IPS-NIHi7 (cell line): Measurements from ENCODE around the gene JARID2.
"Not testable (repeated sequence)": the region's sequence is repeated elsewhere in the genome, so short reads cannot be mapped to it uniquely, and the experiment has no call there.

ENCODE experiments used
- DNase-seq: peaks from one replicate; pipeline ENCODE4 v3.0.0; 2012; ENCODE audit warnings: mixed read lengths; ENCODE audit errors: extremely low spot score

The JARID2 gene

DNA sequence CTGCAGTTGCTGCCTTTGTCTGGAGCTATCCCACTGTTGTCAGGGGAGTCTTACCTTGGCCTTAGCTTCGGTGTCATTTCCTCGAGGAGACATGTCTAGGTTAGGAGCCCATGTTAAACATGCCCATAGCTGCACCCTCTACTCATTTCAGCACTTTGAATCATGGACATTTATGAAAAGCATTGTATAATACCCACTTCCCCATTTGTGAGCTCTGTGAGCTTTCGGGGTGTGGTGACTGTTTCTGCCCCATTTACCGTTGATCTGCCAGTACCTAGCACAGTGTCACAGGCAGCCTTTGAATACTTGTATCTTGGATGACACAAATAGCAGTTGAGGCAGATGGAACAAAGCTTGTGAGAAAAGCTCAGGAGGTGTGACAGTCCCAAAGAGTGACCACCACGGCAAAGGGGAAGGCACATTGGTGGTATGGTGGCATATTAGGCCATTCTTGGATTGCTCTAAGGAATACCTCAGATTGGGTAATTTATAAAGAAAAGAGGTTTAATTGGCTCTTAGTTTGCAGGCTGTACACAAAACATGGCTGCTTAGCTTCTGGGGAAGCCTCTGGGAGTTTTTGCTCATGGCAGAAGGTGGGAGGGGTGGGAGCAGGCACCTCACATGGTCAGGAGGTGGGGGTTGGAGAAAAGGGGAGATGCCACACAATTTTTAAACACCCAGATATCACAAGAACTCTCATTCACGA is 42.0 kb downstream of the JARID2 start:
- DNase-seq = no peak

DNA sequence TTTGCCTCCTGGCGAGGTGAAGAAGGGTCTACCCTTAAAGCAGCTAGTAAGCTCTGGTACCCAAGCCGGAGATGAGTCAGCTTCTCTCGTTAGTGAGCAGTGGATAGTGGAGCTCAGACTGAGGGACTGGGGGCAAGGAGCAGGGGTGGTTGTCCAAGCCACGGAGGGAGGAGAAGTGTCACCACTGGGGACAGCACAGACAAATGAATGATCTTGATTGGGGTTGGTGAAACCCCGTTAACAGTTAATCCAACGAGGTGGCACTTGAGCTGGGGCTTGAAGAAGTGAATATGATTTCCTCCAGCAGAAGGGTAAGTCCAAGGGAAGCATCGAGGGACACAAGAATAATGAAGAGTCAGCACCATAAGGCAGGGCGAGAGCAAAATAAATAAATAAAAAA is 43.0 kb downstream of the JARID2 start:
- no peak for DNase-seq

DNA sequence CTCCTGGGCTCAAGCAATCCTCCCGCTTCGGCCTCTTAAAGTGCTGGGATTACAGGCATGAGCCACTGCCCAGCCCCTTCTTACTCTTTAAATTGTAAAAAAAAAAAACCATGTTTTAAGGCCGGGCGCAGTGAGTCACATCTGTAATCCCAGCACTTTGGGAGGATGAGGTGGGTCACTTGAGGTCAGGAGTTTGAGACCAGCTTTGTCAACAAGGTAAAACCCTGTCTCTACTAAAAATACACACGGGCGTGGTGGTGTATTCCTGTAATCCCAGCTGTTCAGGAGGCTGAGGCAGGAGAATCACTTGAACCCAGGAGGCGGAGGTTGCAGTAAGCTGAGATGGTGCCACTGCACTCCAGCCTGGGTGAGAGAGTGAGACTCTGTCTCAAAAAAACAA is 43.6 kb downstream of the JARID2 start:
- not testable (repeated sequence) for DNase-seq

DNA sequence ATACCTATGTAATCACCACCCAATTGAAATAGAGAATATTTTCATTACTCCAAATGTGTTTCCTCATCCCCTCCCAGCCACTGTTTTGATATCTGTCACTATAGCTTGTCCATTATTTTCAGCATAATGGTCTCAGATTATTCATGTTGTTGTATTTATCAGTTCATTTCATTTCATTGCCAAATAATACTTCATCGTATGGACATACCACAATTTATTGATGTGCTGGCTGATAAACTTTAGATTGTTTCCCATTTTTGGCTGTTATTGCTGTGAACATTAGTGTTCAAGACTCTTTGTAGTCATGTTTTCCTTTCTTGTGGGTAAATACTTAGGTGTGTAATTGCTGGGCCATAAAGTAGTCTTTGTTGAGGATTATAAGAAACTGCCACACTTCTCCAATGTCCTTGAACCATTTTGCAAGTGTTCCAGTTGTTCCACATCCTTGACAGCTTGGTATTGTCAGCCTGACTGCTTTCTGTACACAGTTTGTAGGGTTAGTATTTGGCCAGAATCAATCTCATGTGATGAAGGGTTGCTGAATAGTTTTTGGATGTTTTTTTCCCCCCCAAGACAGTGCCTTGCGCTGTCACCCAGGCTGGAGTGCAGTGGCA is 44.3 kb downstream of the JARID2 start:
- DNase-seq = no peak

DNA sequence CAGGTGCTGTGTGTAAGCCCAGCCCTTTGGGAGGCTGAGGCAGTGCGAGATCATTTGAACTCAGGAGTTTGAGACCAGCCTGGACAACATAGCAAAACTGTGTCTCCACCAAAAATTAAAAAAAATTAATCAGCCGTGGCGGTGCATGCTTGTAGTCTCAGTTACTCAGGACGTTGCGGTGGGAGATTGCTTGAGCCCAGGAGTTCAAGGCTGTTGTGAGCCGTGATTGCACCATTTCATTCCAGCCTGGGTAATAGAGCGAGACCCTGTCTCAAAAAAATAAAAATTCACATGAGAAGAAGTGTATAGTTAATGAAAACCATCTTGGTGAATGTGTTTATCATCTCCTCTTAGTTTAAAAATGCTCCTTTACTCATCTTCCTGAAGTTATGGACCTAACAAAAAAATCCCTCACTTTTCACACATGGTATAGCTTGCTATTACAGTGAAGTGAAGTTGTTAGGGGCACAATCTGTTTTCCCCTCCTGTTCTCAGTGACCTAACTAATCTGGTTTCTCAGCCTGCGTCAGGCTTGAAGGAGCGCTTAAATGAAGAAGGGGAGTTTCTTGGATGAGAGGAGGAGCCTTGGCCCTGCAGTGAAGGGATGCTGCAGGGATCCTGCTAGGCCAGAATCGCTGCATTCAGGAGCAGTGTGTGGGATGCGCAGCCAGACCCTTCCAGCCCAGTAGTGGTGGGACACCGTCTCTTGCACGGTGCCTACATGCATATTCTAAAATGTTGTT is 45.3 kb downstream of the JARID2 start:
- DNase-seq = no peak

DNA sequence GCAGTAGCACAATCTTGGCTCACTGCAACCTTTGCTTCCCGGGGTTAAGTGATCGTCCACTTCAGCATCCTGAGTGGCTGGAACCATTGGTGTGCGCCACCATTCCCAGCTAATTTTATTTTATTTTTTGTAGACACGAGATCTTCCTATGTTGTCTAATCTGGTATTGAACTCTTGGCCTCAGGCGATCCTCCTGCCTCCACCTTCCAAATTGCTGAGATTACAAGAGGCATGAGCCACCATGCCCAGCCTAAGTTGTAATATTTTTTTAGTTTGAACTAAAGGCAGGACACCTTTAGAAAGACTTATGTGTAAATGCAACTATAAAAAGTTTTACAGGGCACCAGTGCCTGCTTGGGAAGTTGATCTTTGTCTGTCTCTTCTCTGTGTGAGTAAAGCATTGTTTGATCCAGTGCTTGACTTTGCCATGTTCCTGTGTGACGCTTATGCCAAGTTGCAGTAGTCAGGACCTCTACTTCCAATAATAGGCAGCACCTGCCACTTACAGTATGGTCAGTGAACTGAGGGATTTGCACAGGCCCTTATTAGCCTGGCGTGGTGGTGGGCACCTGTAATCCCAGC is 46.9 kb downstream of the JARID2 start:
- no peak for DNase-seq

DNA sequence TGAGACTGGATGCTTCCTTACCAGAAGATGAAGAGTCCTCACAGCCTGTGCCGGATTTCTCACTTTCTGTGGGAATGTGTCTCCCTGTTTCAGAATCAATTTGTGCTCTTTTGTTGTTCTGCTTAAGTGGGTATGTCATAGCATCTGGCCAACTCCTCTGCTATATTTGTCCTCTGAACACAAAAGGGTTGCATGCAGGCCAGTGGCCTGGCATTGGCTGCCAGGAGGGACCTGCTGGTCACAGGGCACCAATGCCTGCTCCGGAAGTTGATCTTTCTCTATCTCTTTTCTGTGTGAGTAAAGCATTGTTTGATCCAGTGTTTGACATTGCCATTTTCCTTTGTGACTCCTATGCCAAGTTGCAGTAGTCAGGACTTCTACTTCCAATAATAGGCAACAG is 47.8 kb downstream of the JARID2 start:
- no peak for DNase-seq

DNA sequence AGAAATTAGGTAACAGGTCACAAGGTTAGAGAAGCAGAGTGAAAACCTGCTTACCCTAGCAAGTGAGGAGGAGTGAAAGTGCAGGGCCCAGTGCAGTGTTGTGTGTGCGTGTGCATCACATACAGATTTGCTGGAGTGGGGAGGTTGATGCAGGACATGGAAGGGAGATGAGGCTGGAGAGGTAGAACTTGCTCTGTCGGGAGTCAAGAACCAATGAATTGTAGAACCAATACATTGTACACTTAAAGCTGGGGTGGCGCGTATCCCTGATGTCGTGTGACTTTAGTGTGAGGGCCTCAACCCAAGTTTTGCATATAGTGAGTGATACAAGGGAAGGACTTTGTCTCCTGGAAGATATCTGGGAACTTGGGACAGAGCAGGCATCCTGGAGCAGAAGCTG is 48.6 kb downstream of the JARID2 start:
- no peak for DNase-seq

DNA sequence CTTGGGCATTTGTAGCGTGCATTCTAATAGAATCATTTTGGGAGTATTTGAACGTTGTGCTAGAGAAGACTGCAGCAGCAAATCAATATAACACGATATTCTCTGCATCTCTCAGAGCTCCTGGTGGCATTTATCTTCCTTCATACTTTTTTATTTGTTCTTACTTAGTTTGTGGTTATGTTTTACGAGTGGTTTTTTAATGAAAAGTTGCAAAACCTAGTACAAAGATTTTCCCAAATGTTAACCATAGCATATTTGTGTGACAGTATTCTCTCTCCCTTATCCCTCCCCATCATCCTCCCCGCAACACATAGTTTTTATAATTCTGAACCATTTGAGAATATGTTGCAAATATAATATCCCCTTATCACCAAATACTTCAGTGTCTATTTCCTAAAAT is 50.4 kb downstream of the JARID2 start:
- DNase-seq = no peak

DNA sequence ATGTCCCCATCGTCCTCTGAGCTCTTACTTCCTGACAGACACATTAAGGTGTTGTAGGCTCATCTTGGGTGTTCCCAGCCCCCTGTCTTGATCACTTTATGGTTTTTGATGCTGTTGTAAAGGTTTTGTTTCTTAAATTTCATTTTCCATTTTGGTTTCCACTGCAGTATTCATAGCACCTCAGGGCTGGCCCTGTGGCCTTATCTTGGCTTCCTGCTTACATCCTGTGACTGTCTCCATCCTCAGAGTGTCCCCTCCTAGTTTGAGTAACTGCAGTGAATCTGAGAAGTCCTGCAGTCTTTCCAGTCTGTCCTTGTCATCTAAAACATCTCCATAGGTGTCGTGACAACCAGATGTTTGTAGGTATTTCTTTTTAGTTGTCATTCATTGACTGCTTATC is 50.9 kb downstream of the JARID2 start:
- no peak for DNase-seq

DNA sequence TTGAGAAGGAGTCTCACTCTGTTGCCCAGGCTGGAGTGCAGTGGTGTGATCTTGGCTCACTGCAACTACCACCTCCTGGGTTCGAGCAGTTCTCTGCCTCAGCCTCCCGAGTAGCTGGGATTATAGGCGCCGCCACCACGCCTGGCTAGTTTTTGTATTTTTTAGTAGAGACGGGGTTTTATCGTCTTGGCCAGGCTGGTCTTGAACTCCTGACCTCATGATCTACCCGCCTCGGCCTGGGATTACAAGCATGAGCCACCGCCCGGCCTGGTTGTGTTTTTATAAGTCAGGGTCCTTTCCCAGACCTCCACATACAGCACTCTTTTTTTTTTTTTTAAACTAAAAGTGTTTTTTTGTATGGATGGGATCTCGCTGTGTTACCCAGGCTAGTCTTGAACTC is 51.3 kb downstream of the JARID2 start:
- not testable (repeated sequence) for DNase-seq

DNA sequence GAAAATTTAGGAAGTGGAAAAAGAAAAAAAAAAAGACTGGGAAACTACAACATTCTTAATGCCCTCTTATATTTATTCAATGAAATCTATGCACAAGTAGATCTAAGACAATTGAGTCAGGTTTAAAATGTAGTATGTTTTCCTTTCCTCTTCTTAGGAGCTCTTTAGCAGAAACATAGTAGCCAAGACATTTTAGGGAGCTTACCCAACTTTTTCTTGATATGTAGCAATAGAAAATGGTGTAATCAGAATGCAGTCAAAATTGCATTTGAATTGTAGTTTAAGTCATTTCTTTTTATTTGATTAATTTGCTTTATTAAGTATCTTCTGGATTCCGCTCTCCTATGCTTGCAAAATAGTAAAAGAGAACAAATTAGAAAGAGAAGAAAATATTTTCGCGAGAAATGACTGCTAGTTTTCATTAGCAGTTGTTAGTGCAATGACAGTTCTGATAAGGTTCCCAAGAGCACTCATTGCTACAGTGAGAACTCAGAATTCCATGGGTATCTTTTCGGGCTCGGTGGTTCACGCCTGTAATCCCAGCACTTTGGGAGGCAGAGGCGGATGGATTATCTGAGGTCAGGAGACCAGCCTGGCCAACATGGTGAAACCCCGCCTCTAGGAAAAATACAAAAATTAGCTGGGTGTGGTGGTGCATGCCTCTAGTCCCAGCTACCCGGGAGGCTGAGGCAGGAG is 52.2 kb downstream of the JARID2 start:
- DNase-seq = no peak

DNA sequence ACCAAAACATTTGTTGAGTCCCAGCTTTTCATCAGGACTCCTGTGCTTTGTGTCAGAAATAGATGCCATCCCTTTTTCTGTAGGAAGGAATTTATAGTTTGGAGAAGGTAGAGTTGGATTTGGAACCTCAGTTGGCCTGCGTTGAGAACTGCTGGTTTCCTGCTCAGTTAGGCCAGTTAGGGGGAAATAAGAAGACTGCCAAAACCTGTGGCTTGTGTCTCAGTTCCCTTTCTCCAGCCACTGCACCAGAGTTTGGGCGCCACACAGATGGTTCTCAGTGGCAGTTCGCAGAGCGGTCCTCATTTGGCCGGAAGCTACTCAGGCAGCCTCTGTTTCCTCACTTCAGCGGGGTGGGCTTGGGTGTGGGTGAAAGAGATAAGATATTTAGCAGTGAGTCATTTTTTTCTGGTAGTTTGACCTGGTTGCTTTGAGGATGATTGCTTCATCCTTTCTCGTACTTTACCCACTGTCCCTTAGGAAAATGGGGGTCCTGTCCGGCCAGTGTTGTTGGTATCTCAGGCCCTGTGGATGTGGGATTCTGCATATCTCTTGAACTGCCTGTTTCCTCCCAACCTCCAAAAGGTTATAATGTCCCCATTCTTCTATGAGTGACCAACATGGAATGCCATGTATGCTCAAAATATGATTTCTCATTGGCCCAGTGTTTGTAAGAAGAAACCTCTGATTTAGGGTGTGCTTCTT is 53.7 kb downstream of the JARID2 start:
- DNase-seq = no peak

DNA sequence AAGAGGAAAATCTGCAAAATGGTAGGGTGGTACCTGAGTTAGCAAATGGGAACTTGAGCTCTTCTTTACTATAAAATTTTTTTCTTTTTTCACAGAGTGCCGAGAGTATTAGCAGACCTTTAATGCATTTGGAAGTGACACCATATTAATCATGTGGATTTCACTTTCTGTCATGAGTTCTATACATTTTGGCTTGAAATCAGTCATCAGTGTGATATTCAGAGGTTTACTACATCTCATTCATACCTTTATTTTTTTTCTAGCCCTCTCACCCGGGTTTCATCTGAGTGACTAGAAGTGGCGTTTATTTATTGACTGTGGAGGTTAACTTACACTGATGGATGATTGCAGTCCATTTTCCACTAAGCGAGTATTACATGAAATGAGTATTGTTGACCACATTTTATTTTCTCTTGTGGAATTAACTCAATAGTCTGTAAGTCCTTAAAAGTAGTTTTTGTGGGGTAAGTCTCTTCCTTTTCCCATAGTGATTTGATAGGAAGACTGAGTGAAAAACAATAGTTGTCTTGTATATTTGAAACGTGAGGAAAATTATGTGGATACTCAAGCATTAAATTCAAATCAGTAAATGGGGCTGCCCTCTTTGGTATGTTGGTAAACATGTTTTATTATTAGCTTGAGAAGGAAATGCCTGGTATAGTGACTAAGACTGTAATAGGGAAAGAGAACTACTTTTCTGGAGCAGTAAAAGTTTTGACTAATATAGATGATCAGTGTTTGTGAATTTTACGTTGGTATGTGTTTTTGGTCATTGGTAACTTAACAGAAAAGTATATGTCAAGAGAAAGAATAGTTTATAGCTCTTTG is 55.5 kb downstream of the JARID2 start:
- DNase-seq = no peak

DNA sequence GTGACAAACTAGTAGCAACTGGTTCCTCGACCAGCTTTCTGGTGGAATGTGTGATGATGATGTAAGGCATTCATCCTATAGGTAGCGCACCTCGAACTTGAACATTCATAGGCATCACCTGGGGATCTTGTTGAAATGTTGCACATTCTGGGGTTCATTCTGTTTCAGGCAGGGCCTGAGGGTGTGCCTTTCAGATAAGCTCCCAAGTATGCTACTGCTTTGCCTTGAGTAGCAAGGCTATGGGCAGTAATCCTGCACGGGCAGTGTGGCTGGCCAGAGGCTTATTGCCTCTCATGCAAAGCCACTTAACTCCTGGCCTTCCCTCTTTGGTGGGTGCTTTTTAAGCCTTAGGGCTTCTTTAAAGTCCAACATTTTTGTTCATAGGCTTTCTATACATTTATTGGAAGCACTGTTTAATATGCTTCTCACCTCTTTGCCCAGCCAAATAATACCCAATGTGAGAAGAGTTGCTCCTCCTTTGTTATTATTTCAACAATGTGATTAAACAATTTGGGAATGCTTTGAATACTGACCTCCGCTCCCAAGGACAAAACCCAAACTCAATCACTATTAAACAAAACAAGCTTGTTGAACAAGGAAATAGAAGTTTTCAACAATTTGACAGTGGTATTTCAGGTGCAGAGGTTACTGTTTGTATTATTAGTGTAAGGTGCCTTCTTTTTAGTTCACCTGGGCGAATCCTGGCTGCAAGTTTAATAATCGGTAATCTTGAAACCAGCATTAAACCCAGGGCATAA is 57.5 kb downstream of the JARID2 start:
- DNase-seq = no peak

DNA sequence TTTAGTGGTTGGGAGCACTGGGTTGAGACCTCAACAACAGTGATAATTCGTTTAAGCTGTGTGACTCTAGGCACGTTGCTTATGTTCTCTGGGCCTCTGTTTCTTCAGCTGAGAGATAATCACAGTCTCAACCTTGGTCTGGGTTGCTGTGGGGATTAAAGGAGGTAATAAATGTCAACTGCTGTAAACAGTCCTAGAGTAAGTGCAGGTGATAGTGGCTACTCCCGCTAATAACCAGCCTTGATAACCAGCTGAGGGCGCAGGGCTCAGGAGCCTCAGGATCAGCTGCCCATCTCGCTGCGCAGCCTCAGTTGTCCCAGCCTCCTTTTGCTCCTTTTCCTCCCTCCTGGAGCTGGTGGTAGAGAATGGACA is 58.0 kb downstream of the JARID2 start:
- no peak for DNase-seq

DNA sequence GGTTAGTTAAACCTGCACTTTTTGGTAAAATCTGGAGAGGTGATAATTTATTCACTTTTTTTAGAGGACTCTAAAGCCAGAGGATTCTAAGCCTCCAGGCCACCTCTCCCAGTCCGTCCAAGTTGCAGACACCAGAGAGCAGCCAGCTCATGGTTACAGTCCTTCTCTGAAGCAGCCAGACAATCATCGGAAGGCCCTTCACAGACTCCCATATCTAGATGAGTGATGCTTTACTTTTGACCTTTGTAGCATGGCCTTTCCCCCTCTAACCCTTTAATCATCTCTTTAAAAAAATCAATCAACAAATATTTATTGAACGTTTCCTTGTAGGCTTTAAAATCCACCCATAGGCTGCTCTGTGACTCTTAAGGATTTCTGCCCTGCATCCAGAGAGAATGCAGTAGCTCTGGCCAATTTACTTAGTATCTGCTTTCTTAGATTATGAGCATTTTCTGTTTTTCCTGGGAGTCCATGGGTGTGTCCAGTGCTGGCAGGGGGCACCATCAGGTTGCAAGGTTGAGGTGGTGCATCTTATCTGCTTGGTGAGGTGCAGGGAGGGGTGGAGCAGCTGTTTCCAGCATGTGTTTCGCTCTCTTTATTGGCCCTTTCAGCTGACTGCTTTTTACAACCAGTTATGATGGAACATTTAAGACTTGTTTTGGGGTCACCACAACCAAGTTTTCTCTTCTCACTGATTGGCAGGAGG is 58.6 kb downstream of the JARID2 start:
- no peak for DNase-seq

DNA sequence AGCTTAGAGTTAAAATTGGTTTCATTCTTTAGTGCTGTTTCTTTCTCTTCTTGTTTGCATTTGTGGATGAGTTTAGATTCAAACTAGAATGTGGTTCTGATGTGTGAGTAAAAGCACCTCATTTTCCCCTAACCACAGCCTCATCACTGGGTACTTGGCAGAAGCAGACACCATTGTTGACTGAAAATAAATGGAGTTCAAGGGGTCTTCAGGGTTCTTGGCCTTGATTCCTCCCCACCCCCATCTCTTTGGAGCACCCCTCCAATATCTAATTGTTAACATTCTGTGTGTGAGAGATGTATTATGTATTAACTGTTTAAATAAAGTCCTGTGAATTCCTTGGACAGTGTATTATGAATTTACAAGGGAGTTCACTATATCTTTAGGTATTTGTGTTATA is 59.6 kb downstream of the JARID2 start:
- DNase-seq = no peak

DNA sequence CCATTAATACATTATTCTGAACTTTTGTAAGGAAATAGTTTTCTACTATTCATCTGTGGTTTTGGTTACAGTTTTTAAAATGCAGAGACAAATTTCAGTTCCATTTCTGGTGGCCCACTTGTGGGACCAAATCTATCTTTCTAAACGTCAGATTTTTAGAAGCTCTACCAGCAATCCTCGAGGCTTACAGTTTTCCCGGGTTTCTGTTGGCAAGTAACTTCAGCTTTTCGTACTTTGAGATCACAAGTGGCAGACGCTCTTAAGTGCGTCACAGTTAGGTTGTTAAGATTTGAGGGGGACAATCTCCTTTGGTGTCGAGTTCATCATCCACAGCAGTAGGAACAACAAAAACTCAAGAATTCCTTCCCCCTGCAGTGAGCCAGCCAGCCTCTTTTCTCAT is 60.0 kb downstream of the JARID2 start:
- DNase-seq = no peak
